SK-N-MC (cell line): Measurements from ENCODE around the gene MESD.
"Not testable (repeated sequence)": the region's sequence is repeated elsewhere in the genome, so short reads cannot be mapped to it uniquely, and the experiment has no call there.

Experiments
- EZH2 ChIP-seq: fragments of 200-600 bp; sonication (generic); IDR thresholded peaks from one replicate; pipeline ENCODE4 v1.6.1; 2017; ENCODE audit warnings: antibody characterized with exemption
- FOXP2 ChIP-seq: optimal IDR thresholded peaks from 2 replicates; pipeline ENCODE3; 2011; ENCODE audit warnings: mild to moderate bottlenecking, moderate library complexity; ENCODE audit not compliant: insufficient read depth; ENCODE audit errors: extremely low read length, control extremely low read depth
- POLR2AphosphoS5 ChIP-seq: IDR thresholded peaks from 2 replicates; pipeline ENCODE4 v1.6.1; 2012; ENCODE audit warnings: mild to moderate bottlenecking, low read depth, low read length, borderline replicate concordance

DNA sequence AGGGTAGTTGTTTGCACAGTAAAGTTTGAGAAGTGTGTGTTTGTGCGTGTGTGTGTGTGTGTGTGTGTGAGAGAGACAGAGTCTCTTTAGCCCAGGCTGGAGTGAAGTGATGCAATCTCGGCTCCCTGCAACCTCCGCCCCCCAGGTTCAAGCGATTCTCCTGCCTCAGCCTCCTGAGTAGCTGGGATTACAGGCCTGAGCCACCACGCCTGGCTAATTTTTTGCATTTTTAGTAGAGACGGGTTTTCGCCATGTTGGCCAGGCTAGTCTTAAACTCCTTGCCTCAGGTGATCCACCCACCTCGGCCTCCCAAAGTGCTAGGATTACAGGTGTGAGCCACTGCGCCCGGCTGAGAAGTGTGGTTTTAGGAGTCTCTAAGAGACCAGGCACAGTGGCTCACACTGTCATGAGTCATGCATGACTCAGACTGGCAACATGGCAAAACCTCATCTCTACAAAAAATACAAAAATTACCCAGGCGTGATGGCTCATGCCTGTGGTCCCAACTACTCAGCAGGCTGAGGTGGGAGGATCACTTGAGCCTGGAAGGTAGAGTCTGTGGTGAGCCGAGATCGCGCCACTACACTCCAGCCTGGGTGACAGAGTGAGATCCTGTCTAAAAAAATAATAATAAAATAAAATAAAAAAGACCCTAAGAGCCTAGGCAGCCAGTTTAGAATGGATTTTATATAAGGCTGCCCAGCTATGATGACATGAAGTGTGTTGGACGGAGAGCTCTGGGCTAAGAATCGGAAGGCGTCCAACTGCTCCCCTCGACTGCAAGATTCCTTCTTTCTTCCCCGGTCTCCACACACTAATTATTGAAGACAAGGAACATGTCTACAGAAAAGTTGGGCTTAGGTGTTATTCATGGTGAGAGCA lies 33.8 kb downstream of the MESD start:
- not testable (repeated sequence) for TF ChIP-seq EZH2, POLR2AphosphoS5, FOXP2
